Caki2 (cell line): Measurements from ENCODE around the gene TIGD6. TPM values are rescaled to one million over a fixed set of nuclear protein-coding genes. Genes with fewer than 3 reads are reported as not detected.
"Not testable (repeated sequence)": the region's sequence is repeated elsewhere in the genome, so short reads cannot be mapped to it uniquely, and the experiment has no call there.

Experiments used
- DNase-seq: peaks from one replicate; pipeline ENCODE4 v3.0.0-alpha.2; 2015; ENCODE audit warnings: low read depth
- in situ Hi-C: cut with HindIII; loops from 2 replicates; pipeline ENCODE4 v1.10.0; 2016; ENCODE audit warnings: low sequenced_read_pairs, low pct_unique_long_range_greater_than_20kb, mixed read lengths
- total RNA-seq: library from RNA; depleted of rRNA; stranded (reverse); fragments of >200 nt; shearing (Covaris generic); gene quantifications from 2 replicates; pipeline ENCODE4 v1.2.3, GENCODE V29; 2014; ENCODE audit warnings: low replicate concordance; rRNA removed

The TIGD6 gene
- 2.2 and 4.2 TPM in 2 replicates for total RNA-seq

- DNase-seq = peak; percentile 91
- in situ Hi-C loops = no loop called here
Observed at GRCh38 chr5:150000256-150000989, at the start of gene TIGD6, which contains the start of gene HMGXB3. TIGD6 (minus strand) TSS chr5:150000654; CDS start chr5:149996348, 4,306 bp downstream. HMGXB3 (plus strand) TSS chr5:150000739; CDS start chr5:150004853, 4,114 bp downstream.

GRCh38 chr5:150046031-150046430, 45.6 kb upstream of the TIGD6 start:
- in situ Hi-C loops = no loop called here
- DNase-seq = no peak

GRCh38 chr5:150045549-150045948, 45.1 kb upstream of the TIGD6 start:
- in situ Hi-C loops = no loop called here
- no peak for DNase-seq

- in situ Hi-C loops = no loop called here
- DNase-seq = no peak
Observed at GRCh38 chr5:150044712-150045111, 44.3 kb upstream of the TIGD6 start.

- DNase-seq = no peak
- in situ Hi-C loops = no loop called here
Observed at GRCh38 chr5:150044329-150044681, 43.9 kb upstream of the TIGD6 start.

GRCh38 chr5:150043657-150044328, 43.3 kb upstream of the TIGD6 start:
- DNase-seq = no peak
- in situ Hi-C loops = no loop called here

GRCh38 chr5:150042459-150042858, 42.0 kb upstream of the TIGD6 start:
- in situ Hi-C loops = no loop called here
- no peak for DNase-seq

GRCh38 chr5:150038547-150038946, 38.1 kb upstream of the TIGD6 start:
- in situ Hi-C loops = no loop called here
- no peak for DNase-seq

GRCh38 chr5:150036513-150036912, 36.1 kb upstream of the TIGD6 start:
- in situ Hi-C loops = no loop called here
- peak; percentile 19 for DNase-seq

- DNase-seq = no peak
- in situ Hi-C loops = no loop called here
Observed at GRCh38 chr5:150035139-150035895, 34.9 kb upstream of the TIGD6 start.

- in situ Hi-C loops = no loop called here
- no peak for DNase-seq
Observed at GRCh38 chr5:150034662-150035061, 34.2 kb upstream of the TIGD6 start.

- in situ Hi-C loops = no loop called here
- DNase-seq = no peak
Observed at GRCh38 chr5:150033334-150033733, 32.9 kb upstream of the TIGD6 start.

GRCh38 chr5:150028047-150028446, 27.6 kb upstream of the TIGD6 start:
- in situ Hi-C loops, DNase-seq: not testable (repeated sequence)

- in situ Hi-C loops = no loop called here
- no peak for DNase-seq
Observed at GRCh38 chr5:150026682-150027172, 26.3 kb upstream of the TIGD6 start.

- in situ Hi-C loops = no loop called here
- DNase-seq = no peak
Observed at GRCh38 chr5:150024346-150024984, 24.0 kb upstream of the TIGD6 start.

- DNase-seq = no peak
- in situ Hi-C loops = no loop called here
Observed at GRCh38 chr5:150023136-150023535, 22.7 kb upstream of the TIGD6 start.

GRCh38 chr5:150022681-150023080, 22.2 kb upstream of the TIGD6 start:
- peak; percentile 57 for DNase-seq
- in situ Hi-C loops = no loop called here

- DNase-seq = peak; percentile 40
- in situ Hi-C loops = no loop called here
Observed at GRCh38 chr5:150022158-150022531, 21.7 kb upstream of the TIGD6 start.
